ENCODE results near the gene ZBTB7C.

Gene ZBTB7C

GRCh38 chr18:48263192-48263853 lies 145.9 kb downstream of the ZBTB7C start:
- TF ChIP-seq FOXP2 (optimal IDR thresholded peaks at IDR 0.05; ENCODE audit: borderline replicate concordance, extremely low read depth, extremely low read length, insufficient read depth), result no peak
- no peak for TF ChIP-seq POLR2AphosphoS5 (IDR thresholded peaks at IDR 0.05; ENCODE audit: low read depth, low read length)

DNA sequence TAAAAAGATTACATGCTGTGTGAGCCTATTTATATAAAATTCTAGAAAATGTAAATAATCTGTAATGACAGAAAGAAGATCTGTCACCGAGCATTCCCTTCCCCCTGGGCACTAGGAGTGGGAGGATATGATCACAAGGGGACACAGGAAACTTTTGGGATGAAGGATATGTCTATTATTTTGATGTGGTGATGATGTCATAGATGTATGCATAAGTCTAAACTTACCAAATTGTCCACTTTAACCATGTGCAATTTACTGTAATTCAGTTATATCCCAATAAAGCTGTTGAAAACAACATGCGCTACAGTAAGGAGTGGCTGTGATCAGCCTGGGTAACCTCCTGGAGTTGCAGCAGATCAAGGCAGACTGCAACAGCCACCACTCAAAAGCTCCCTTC lies 148.9 kb downstream of the ZBTB7C start:
- TF ChIP-seq POLR2AphosphoS5 (IDR thresholded peaks at IDR 0.05; ENCODE audit: low read depth, low read length) (no peak), FOXP2 (optimal IDR thresholded peaks at IDR 0.05; ENCODE audit: borderline replicate concordance, extremely low read depth, extremely low read length, insufficient read depth) (no peak), TAF1 (IDR thresholded peaks at IDR 0.05; ENCODE audit: borderline replicate concordance, insufficient read depth, low read length) (no peak), SIN3A (IDR thresholded peaks at IDR 0.05; ENCODE audit: borderline replicate concordance, insufficient read depth, low read length) (no peak)
- TF ChIP-seq, protein P1, sequence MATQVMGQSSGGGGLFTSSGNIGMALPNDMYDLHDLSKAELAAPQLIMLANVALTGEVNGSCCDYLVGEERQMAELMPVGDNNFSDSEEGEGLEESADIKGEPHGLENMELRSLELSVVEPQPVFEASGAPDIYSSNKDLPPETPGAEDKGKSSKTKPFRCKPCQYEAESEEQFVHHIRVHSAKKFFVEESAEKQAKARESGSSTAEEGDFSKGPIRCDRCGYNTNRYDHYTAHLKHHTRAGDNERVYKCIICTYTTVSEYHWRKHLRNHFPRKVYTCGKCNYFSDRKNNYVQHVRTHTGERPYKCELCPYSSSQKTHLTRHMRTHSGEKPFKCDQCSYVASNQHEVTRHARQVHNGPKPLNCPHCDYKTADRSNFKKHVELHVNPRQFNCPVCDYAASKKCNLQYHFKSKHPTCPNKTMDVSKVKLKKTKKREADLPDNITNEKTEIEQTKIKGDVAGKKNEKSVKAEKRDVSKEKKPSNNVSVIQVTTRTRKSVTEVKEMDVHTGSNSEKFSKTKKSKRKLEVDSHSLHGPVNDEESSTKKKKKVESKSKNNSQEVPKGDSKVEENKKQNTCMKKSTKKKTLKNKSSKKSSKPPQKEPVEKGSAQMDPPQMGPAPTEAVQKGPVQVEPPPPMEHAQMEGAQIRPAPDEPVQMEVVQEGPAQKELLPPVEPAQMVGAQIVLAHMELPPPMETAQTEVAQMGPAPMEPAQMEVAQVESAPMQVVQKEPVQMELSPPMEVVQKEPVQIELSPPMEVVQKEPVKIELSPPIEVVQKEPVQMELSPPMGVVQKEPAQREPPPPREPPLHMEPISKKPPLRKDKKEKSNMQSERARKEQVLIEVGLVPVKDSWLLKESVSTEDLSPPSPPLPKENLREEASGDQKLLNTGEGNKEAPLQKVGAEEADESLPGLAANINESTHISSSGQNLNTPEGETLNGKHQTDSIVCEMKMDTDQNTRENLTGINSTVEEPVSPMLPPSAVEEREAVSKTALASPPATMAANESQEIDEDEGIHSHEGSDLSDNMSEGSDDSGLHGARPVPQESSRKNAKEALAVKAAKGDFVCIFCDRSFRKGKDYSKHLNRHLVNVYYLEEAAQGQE (IDR thresholded peaks at IDR 0.05; ENCODE audit: insufficient read depth in 1 of 2, low read depth in 2 of 2, low read length in 2 of 2), result no peak

DNA sequence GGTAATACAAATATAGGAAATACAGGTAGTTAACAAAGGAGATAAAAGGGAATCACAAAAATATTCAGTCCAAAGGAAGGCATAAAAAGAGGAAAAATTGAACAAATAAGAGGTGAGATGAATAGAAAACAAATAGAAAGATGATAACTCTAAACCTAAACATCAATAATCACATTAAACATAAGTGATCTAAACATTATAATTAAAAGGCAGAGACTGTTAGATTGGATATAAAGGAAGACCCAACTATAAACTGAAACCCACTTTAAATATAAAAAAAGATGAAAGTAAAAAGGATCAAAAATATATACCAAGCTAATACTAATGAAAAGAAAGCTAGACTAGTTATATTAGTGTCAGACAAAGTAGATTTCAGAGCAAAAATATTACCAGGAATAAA lies 152.3 kb downstream of the ZBTB7C start:
- TF ChIP-seq FOXP2 (optimal IDR thresholded peaks at IDR 0.05; ENCODE audit: borderline replicate concordance, extremely low read depth, extremely low read length, insufficient read depth) (no peak), POLR2AphosphoS5 (IDR thresholded peaks at IDR 0.05; ENCODE audit: low read depth, low read length) (no peak), TAF1 (IDR thresholded peaks at IDR 0.05; ENCODE audit: borderline replicate concordance, insufficient read depth, low read length) (no peak), SIN3A (IDR thresholded peaks at IDR 0.05; ENCODE audit: borderline replicate concordance, insufficient read depth, low read length) (no peak)
- TF ChIP-seq, protein P1 (IDR thresholded peaks at IDR 0.05; ENCODE audit: insufficient read depth in 1 of 2, low read depth in 2 of 2, low read length in 2 of 2), result no peak

GRCh38 chr18:48254077-48254602 lies 155.0 kb downstream of the ZBTB7C start:
- TF ChIP-seq FOXP2 (optimal IDR thresholded peaks at IDR 0.05; ENCODE audit: borderline replicate concordance, extremely low read depth, extremely low read length, insufficient read depth) (no peak), TAF1 (IDR thresholded peaks at IDR 0.05; ENCODE audit: borderline replicate concordance, insufficient read depth, low read length) (no peak)
- TF ChIP-seq, protein P1 (IDR thresholded peaks at IDR 0.05; ENCODE audit: insufficient read depth in 1 of 2, low read depth in 2 of 2, low read length in 2 of 2), result no peak

- TF ChIP-seq, protein P1 (IDR thresholded peaks at IDR 0.05; ENCODE audit: insufficient read depth in 1 of 2, low read depth in 2 of 2, low read length in 2 of 2), result no peak
- TF ChIP-seq POLR2AphosphoS5 (IDR thresholded peaks at IDR 0.05; ENCODE audit: low read depth, low read length) (no peak), FOXP2 (optimal IDR thresholded peaks at IDR 0.05; ENCODE audit: borderline replicate concordance, extremely low read depth, extremely low read length, insufficient read depth) (no peak), SIN3A (IDR thresholded peaks at IDR 0.05; ENCODE audit: borderline replicate concordance, insufficient read depth, low read length) (no peak), TAF1 (IDR thresholded peaks at IDR 0.05; ENCODE audit: borderline replicate concordance, insufficient read depth, low read length) (no peak)
Measured at GRCh38 chr18:48252525-48252924, 156.7 kb downstream of the ZBTB7C start.
